Endothelial cell of umbilical vein (primary cell): ENCODE results near the gene MINPP1. TPM values are rescaled to one million over a fixed set of nuclear protein-coding genes. Genes with fewer than 3 reads are reported as not detected.

Experiments
- BruUV-seq: library from RNA; stranded (reverse); fragments of 400-500 nt; replicated peaks from 2 replicates; lab custom pipeline; 2021; lab: Mats Ljungman, UMichigan
- CTCF ChIA-PET: fragments of 300-600, 350-600 bp; sonication (Branson Sonifier 250); formaldehyde crosslinking; loops from one replicate; lab custom pipeline; 2021; ENCODE audit warnings: antibody characterized with exemption, inconsistent platforms; lab: Charles Lee
- POLR2A ChIA-PET: fragments of 300-600, 350-600 bp; sonication (Branson Sonifier 250); formaldehyde crosslinking; loops from one replicate; lab custom pipeline; 2021; ENCODE audit warnings: antibody characterized with exemption, inconsistent platforms; lab: Charles Lee
- DNase-seq: peaks from one replicate; pipeline ENCODE4 v3.0.0-alpha.2; 2011; ENCODE audit warnings: low read depth, low spot score
- FAIRE-seq: peaks from 2 replicates; lab custom pipeline; 2011; peaks lifted over from hg19 to GRCh38; lab: Jason Lieb, UNC
- H2AFZ ChIP-seq: 2 replicates; pipeline ENCODE4 v1.6.0; 2012; ENCODE audit warnings: low read depth, low read length, control low read depth, inconsistent platforms
- H3K27ac ChIP-seq: 2 replicates; pipeline ENCODE4 v1.5.1; 2011; ENCODE audit warnings: low read depth, mild to moderate bottlenecking, control low read depth, low read length, moderate library complexity; ENCODE audit not compliant: insufficient read depth
- H3K27me3 ChIP-seq, 2 experiments: 2 replicates each; pipeline versions ENCODE4 v1.6.0 to v1.6.1; 2011; ENCODE audit warnings: low read length in 2 of 2, mixed read lengths in 1 of 2; ENCODE audit not compliant: control insufficient read depth in 2 of 2, insufficient read depth in 2 of 2
- H3K36me3 ChIP-seq, 2 experiments: 2 replicates in 1 of 2; 3 replicates in 1 of 2; pipeline ENCODE4 v1.5.1; 2011; ENCODE audit warnings: low read length in 2 of 2, mild to moderate bottlenecking in 1 of 2, moderate library complexity in 1 of 2; ENCODE audit not compliant: control insufficient read depth in 2 of 2, insufficient read depth in 2 of 2; ENCODE audit errors: extremely low read depth in 1 of 2
- H3K4me1 ChIP-seq: 3 replicates; pipeline ENCODE4 v1.5.1; 2011; ENCODE audit warnings: mild to moderate bottlenecking, low read length; ENCODE audit not compliant: control insufficient read depth, insufficient read depth; ENCODE audit errors: extremely low read depth
- H3K4me2 ChIP-seq: 2 replicates; pipeline ENCODE4 v1.6.1; 2011; ENCODE audit warnings: low read length, control low read depth, mixed read lengths; ENCODE audit not compliant: insufficient read depth
- H3K4me3 ChIP-seq, 3 experiments: fragments of 200-600 bp in 1 of 3; sonication (generic), shearing (Covaris generic) in 1 of 3; replicated peaks in 1 of 3; 2 replicates each; pipeline ENCODE4 v1.5.1; 2011 to 2016; ENCODE audit warnings: control low read depth in 3 of 3, low read length in 3 of 3, mild to moderate bottlenecking in 2 of 3, inconsistent platforms in 1 of 3, low read depth in 1 of 3, moderate library complexity in 1 of 3; ENCODE audit not compliant: insufficient read depth in 1 of 3
- H3K79me2 ChIP-seq: 2 replicates; pipeline ENCODE4 v1.6.0; 2012; ENCODE audit warnings: low read length, inconsistent platforms; ENCODE audit not compliant: control insufficient read depth, insufficient read depth
- H3K9ac ChIP-seq: replicated peaks from 2 replicates; pipeline ENCODE3; 2011; ENCODE audit warnings: low read length, control low read depth; ENCODE audit not compliant: insufficient read depth; ENCODE audit errors: extremely low read depth
- H3K9me1 ChIP-seq: replicated peaks from 3 replicates; pipeline ENCODE4 v1.6.0; 2011; ENCODE audit warnings: mild to moderate bottlenecking, low read length; ENCODE audit not compliant: control insufficient read depth, insufficient read depth; ENCODE audit errors: extremely low read depth
- H3K9me3 ChIP-seq: replicated peaks from 2 replicates; pipeline ENCODE4 v1.5.1; 2012; ENCODE audit warnings: low read length, inconsistent platforms; ENCODE audit not compliant: control insufficient read depth, insufficient read depth
- H4K20me1 ChIP-seq: replicated peaks from 2 replicates; pipeline ENCODE3; 2011; ENCODE audit warnings: mild to moderate bottlenecking, low read length; ENCODE audit not compliant: control insufficient read depth, insufficient read depth; ENCODE audit errors: extremely low read depth
- CTCF ChIP-seq, 2 donors: IDR thresholded peaks; 1 replicate in 1 of 2; 2 replicates in 1 of 2; pipeline ENCODE4 v1.5.1; 2011; ENCODE audit warnings: low read length in 2 of 2, mild to moderate bottlenecking in 2 of 2, moderate library complexity in 2 of 2, control low read depth in 1 of 2, inconsistent platforms in 1 of 2, low read depth in 1 of 2; ENCODE audit not compliant: insufficient read depth in 1 of 2; ENCODE audit errors: extremely low read depth in 1 of 2
- EZH2 ChIP-seq: IDR thresholded peaks from 2 replicates; pipeline ENCODE4 v1.6.1; 2012; ENCODE audit warnings: borderline replicate concordance, low read depth, mild to moderate bottlenecking, moderate library complexity, low read length, inconsistent platforms; ENCODE audit not compliant: severe bottlenecking
- FOS ChIP-seq: IDR thresholded peaks from 2 replicates; pipeline ENCODE4 v1.6.1; 2011; ENCODE audit warnings: mild to moderate bottlenecking, low read length, moderate library complexity, borderline replicate concordance; ENCODE audit not compliant: insufficient read depth
- GATA2 ChIP-seq: IDR thresholded peaks from 2 replicates; pipeline ENCODE4 v1.7.0; 2011; ENCODE audit warnings: low read depth, mild to moderate bottlenecking, moderate library complexity, mixed read lengths, low read length; ENCODE audit not compliant: insufficient read length, insufficient read depth
- JUN ChIP-seq: IDR thresholded peaks from 2 replicates; pipeline ENCODE4 v1.6.1; 2011; ENCODE audit warnings: borderline replicate concordance, low read depth; ENCODE audit not compliant: insufficient read length, insufficient read depth
- MAX ChIP-seq: IDR thresholded peaks from 2 replicates; pipeline ENCODE4 v1.6.1; 2011; ENCODE audit not compliant: insufficient read depth, insufficient read length
- MYC ChIP-seq: IDR thresholded peaks from one replicate; pipeline ENCODE4 v1.6.1; 2011; ENCODE audit warnings: mild to moderate bottlenecking, low read depth, low read length
- POLR2A ChIP-seq: IDR thresholded peaks from 2 replicates; pipeline ENCODE4 v1.6.1; 2012; ENCODE audit warnings: low read depth, mild to moderate bottlenecking, control low read depth, low read length
- POLR2AphosphoS5 ChIP-seq: IDR thresholded peaks from 2 replicates; pipeline ENCODE4 v1.6.1; 2012; ENCODE audit warnings: low read depth, mild to moderate bottlenecking, control low read depth, low read length, moderate library complexity; ENCODE audit not compliant: insufficient read depth
- dilution Hi-C: fragments of 300-500 bp; cut with MboI; formaldehyde crosslinking; loops from one replicate; pipeline ENCODE4 v1.15.0; 2019; ENCODE audit warnings: low sequenced_read_pairs; ENCODE audit not compliant: extremely low pct_ligation_motif_present
- intact Hi-C: fragments of 100-400 bp; cut with micrococcal nuclease; formaldehyde crosslinking; loops from one replicate; pipeline ENCODE4 v1.10.0; 2022
- polyA plus RNA-seq, 4 experiments: library from polyadenylated mRNA; depleted of rRNA in 3 of 4; stranded (reverse) in 3 of 4; unstranded in 1 of 4; fragments of >200 nt; gene quantifications; 2 replicates each; pipeline versions ENCODE4 v1.2.1 to v1.2.3, GENCODE V29; 2011 to 2012; ENCODE audit warnings: missing spikeins in 1 of 4
- total RNA-seq: library from RNA; stranded (reverse); gene quantifications from 2 replicates; pipeline ENCODE4 v1.2.3, GENCODE V29; 2021

Gene MINPP1
- total and polyA plus RNA-seq, 2 donors (not counting 3 experiments of a cell fraction or from before 2014, with no cell fraction given): 11.7 to 23.8 TPM

DNA sequence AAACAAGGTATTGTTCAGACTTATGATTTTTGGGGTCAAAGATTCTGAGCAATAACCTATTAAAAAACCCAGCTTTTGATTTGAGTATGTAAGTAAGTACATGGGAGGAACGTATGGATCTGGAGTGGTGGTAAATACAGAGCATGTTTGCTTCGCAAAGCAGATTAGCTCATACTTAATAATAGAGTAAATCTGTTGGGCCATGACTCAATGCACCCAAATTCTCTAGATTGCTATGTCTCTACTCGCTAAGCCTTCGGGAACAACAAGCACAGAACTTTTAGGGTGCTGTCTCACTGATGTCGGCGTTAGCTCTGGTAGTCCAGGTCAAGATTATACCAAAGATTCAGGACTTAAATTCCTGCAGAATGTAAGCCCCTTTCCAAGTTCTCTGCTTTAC, 807 bp upstream of the MINPP1 start:
- no peak for FAIRE-seq
- Histone ChIP-seq H3K4me1 (peaks cover 17% of the 10 kb centered on the region), H2AFZ (peak overlapping the region; percentile 93), H4K20me1 (no peaks in the 10 kb centered on the region), H3K79me2 (peaks cover 17% of the 10 kb centered on the region), H3K4me3 (peak overlapping the region in 2 of 3 experiments; percentile 56 to 74), H3K36me3 (peaks cover 0 to 3% of the 10 kb centered on the region in 2 experiments), H3K27me3 (no peaks in the 10 kb centered on the region), H3K9me3 (no peaks in the 10 kb centered on the region), H3K27ac (no peak overlapping the region), H3K9ac (peak overlapping the region; percentile 36), H3K9me1 (no peaks in the 10 kb centered on the region), H3K4me2 (peak overlapping the region; percentile 76)
- POLR2A ChIA-PET: no interaction called here
- TF ChIP-seq MAX (no peak), EZH2 (no peak), GATA2 (no peak), JUN (no peak), POLR2AphosphoS5 (no peak), FOS (no peak), POLR2A (no peak), CTCF (IDR thresholded peaks at IDR 0.05; ENCODE audit: extremely low read depth in 1 of 2, insufficient read depth in 1 of 2, low read depth in 1 of 2, low read length in 2 of 2) (no peak), MYC (no peak)
- BruUV-seq: no TSS peak
- CTCF ChIA-PET: interaction anchor here (0.6 to 1.5 kb wide), 2 partner anchors 15 to 1889 kb away, joined by 4 to 6 read pairs; partner anchors contain the start of gene IFIT1
- dilution Hi-C loops: no loop called here
- intact Hi-C loops: loop anchor here (10.0 kb wide), 1 partner anchor 289 kb away; no protein-coding TSS in a partner anchor
- DNase-seq: peak; percentile 5
